A549 (cell line): ENCODE data around the gene IL17REL.

Experiments
- CTCF ChIP-seq: fragments of >200 bp; sonication (Bioruptor Twin); formaldehyde crosslinking; IDR thresholded peaks from 3 replicates; pipeline ENCODE4 v1.5.1; 2016
- E2F6 ChIP-seq: IDR thresholded peaks from 2 replicates; pipeline ENCODE4 v1.6.1; 2012; ENCODE audit warnings: low read depth, borderline replicate concordance
- EP300 ChIP-seq, 2 experiments: fragments of >200 bp; sonication (Bioruptor Twin); formaldehyde crosslinking; IDR thresholded peaks; 2 replicates in 1 of 2; 3 replicates in 1 of 2; pipeline ENCODE4 v1.6.1; 2016 to 2017
- FOSL2 ChIP-seq, 2 experiments: fragments of 450-650 bp in 1 of 2; fragments of >200 bp in 1 of 2; sonication (Bioruptor Twin) in 1 of 2; formaldehyde crosslinking; IDR thresholded peaks; 2 replicates each; pipeline versions ENCODE4 v1.5.0 to v1.6.1; 2016 to 2020; ENCODE audit warnings: mild to moderate bottlenecking in 1 of 2, moderate library complexity in 1 of 2
- HDAC2 ChIP-seq: fragments of 200-600 bp; sonication (generic); IDR thresholded peaks from 2 replicates; pipeline ENCODE4 v1.6.1; 2016
- JUN ChIP-seq, 2 experiments: fragments of >200 bp; sonication (Bioruptor Twin); formaldehyde crosslinking; IDR thresholded peaks; 2 replicates in 1 of 2; 3 replicates in 1 of 2; pipeline ENCODE4 v1.6.1; 2016 to 2017
- KDM1A ChIP-seq: fragments of 200-600 bp; sonication (generic); IDR thresholded peaks from 2 replicates; pipeline ENCODE4 v1.6.1; 2016; ENCODE audit warnings: low read depth, mild to moderate bottlenecking
- MAX ChIP-seq: IDR thresholded peaks from 2 replicates; pipeline ENCODE4 v1.6.1; 2012
- MAZ ChIP-seq: fragments of 150-350 bp; IDR thresholded peaks from 2 replicates; pipeline ENCODE4 v1.6.1; 2014; ENCODE audit warnings: antibody characterized with exemption, low read depth, low read length, borderline replicate concordance
- POLR2A ChIP-seq: IDR thresholded peaks from 2 replicates; pipeline ENCODE4 v1.6.1; 2012; ENCODE audit warnings: mild to moderate bottlenecking, low read length
- TFCP2L1 ChIP-seq: fragments of 250-450 bp; sonication (Bioruptor Pico); IDR thresholded peaks from 2 replicates; pipeline ENCODE4 v1.5.0; 2021; ENCODE audit warnings: mild to moderate bottlenecking
- TF ChIP-seq, protein P1 (sequence below): fragments of 200-600 bp; sonication (generic); IDR thresholded peaks from 2 replicates; pipeline ENCODE4 v1.6.1; 2016; ENCODE audit warnings: antibody characterized with exemption, mild to moderate bottlenecking, moderate library complexity

DNA sequence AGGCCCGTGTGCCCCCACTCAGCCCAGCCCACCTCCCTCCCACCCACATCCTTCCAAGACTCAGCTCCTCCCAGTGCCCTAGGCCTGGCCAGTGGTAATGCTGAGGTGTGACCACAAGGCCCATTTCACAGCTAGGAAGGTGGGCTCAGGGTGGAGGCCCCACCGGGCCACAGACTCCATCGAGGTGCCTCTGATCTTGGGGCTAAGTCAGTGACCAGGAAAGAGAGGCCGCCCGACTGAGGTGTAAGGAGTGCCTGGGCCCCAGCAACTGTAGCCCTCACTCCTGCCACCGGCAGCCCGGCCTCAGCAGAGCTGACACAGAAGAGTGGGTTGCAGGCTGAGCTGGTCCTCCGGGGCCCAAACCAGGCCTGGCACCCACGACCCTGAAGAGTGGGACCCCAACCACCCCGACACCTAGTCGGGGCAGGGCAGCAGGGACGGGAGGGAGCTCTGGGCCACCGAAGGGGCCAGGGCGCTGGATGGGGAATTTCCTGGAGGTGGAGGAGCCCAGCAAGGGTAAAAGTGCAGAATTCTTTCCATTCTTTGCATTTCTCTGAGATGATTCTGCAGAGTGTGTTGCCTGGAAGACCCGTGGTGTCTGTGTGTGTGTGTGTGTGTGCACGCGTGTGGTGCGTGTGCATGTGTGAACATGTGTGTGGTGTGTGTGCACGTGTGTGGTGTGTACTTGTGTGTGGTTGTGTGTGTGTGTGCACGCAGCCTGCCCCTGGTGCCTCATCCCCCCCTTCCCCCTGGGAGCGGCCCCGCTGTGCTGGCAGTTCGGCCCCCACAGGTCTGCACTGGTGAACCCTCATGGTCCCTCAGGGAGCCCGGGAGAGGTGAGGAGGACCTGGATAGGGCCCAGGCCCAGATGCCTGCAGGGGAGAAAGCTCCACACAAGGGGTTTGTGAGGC, 60.3 kb downstream of the IL17REL start:
- no peak for TF ChIP-seq POLR2A
- TF ChIP-seq MAZ, result no peak
- TF ChIP-seq TFCP2L1 (CRISPR knock-in tag), result no peak
- TF ChIP-seq CTCF, result no peak
- no peak for TF ChIP-seq E2F6
- TF ChIP-seq JUN (IDR thresholded peaks at IDR 0.05), result no peak
- no peak for TF ChIP-seq KDM1A
- TF ChIP-seq MAX, result peak; percentile 24; the same call in 1 of the 2 replicates
- no peak for TF ChIP-seq EP300 (IDR thresholded peaks at IDR 0.05)
- TF ChIP-seq HDAC2, result no peak
- TF ChIP-seq, protein P1, sequence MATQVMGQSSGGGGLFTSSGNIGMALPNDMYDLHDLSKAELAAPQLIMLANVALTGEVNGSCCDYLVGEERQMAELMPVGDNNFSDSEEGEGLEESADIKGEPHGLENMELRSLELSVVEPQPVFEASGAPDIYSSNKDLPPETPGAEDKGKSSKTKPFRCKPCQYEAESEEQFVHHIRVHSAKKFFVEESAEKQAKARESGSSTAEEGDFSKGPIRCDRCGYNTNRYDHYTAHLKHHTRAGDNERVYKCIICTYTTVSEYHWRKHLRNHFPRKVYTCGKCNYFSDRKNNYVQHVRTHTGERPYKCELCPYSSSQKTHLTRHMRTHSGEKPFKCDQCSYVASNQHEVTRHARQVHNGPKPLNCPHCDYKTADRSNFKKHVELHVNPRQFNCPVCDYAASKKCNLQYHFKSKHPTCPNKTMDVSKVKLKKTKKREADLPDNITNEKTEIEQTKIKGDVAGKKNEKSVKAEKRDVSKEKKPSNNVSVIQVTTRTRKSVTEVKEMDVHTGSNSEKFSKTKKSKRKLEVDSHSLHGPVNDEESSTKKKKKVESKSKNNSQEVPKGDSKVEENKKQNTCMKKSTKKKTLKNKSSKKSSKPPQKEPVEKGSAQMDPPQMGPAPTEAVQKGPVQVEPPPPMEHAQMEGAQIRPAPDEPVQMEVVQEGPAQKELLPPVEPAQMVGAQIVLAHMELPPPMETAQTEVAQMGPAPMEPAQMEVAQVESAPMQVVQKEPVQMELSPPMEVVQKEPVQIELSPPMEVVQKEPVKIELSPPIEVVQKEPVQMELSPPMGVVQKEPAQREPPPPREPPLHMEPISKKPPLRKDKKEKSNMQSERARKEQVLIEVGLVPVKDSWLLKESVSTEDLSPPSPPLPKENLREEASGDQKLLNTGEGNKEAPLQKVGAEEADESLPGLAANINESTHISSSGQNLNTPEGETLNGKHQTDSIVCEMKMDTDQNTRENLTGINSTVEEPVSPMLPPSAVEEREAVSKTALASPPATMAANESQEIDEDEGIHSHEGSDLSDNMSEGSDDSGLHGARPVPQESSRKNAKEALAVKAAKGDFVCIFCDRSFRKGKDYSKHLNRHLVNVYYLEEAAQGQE, result no peak
- TF ChIP-seq FOSL2 (IDR thresholded peaks at IDR 0.05), result no peak
- peak; percentile 19; the same call in 1 of the 2 replicates for TF ChIP-seq FOSL2 (CRISPR knock-in tag; IDR thresholded peaks at IDR 0.05)
